HG02943 (cell line): Measurements from ENCODE around the gene QRFP.

ENCODE experiments used
- ATAC-seq: cut with Tn5 transposase; IDR thresholded peaks from one replicate; pipeline ENCODE4 v1.9.1; 2021; ENCODE audit warnings: mild to moderate bottlenecking, low read depth, moderate library complexity; ENCODE audit not compliant: unreplicated experiment

QRFP gene

DNA sequence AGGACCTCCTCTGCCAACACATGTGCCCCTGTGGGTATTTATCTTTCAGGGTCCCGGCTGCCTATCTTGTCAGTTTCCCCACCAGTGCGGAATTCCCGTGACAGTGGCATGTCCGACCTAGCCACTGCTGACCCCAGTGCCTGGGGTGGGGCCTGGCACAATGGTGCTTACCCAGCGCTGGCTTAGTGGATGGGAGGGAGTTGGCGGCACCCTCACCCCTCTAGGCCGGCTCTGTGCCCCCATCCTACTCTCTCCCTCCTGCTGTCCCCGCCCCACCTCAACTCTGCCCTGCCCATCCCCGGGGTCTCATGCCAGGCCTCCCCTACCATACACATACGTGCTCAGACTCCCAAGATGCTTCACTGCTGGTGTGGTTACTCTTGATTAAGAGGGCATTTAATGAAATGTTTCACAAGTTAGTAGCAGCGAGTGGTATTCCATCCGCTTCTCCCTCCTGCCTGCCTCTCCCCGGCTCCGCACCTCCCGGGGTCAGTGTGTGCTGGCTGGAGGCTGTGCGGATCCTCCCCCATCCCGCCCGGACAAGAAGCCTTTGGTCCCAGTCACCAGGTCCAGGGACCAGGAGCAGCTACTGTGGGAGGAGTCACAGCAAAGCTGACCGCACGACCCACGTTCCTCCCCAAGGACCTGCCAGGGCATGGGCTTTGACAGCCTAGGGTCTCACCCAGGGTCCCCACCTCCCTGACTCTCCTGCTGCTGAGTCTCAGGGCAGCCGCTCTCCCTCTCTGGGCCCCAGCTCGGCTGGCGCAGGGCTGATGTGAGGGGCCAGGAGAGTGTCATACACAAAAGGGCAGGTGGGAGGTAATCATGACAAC lies 9.5 kb upstream of the QRFP start:
- ATAC-seq: no peak

DNA sequence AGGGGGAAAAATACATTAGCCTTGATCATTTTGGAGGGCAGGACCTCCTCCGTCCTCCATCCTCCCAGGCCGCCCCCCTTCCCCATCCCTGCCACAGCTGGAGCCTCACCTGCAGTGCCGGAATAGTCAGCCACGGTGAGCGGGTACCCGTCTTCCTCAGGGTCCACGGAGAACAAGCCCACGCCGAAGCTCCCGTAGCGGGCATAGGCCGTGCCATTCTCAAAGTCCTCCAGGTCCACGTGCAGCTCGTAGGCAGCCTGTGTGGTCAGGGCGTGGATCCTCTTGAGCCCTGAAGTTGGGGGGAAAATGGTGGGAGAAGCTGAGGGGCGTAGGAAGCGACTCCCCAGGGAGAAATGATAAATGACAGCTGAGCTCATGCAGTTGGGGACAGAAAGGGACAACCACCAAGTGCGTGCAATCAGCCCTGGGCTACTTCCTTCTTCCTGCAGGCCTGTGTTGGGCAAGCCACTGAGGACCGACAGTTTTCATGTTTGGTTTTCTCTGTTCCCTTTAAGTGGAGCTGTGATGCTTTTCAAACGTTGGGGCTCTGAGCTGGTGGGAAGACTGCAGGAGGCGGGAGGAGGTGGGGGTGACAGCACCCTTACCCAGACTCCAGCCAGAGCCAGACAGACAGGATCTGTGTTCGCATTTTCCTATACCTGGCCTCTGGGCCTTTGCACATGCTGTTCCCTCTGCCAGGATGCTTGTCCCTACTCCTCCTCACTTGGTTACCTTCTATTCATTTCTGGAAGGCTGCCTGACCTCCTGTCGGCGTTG lies 8.7 kb upstream of the QRFP start:
- no peak for ATAC-seq

DNA sequence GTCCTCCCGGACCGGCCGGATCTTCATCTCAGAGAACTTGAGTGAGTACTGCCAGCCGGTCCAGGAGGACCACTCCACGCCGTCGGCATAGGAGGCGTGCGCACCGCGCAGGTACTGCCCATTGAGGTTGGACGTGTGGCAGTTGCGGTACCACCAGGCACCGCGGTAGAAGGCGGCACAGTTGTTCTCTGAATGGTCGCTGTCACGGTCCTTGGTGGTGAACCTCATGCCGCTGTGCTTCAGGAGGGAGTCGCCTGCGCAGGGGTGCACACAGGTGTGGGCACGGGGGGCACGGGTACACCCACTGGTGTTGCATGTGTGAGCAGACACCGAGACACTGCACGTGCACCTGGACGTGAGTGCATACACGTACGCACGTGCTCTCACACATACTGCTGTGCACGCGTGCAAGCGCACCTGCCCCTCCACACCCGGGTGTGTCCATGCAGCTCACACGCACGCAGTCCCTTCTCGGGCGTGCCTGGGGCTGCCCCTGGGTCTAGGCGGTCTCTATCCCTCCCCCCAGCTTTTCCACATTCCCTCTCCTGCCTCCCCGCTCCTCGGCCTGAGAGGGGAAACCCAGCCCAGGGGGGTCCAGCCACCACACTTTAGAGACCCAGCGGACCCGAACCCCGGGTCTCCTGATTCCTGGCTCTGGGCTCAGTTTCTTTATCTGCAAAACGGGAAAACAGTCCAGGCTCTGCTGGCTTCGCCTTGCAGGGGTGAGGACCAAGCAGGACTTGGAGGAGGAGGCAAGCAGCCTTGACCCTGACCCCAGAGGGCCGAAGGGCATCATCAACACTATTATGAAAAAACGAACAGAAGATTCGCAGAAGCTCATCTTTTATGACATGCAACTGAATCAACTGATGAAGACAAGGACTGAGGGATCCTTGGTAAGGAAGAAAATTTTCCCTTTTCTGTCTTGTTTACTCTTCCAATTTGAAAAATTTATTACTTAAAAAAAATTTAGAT lies 7.7 kb upstream of the QRFP start:
- no peak for ATAC-seq

DNA sequence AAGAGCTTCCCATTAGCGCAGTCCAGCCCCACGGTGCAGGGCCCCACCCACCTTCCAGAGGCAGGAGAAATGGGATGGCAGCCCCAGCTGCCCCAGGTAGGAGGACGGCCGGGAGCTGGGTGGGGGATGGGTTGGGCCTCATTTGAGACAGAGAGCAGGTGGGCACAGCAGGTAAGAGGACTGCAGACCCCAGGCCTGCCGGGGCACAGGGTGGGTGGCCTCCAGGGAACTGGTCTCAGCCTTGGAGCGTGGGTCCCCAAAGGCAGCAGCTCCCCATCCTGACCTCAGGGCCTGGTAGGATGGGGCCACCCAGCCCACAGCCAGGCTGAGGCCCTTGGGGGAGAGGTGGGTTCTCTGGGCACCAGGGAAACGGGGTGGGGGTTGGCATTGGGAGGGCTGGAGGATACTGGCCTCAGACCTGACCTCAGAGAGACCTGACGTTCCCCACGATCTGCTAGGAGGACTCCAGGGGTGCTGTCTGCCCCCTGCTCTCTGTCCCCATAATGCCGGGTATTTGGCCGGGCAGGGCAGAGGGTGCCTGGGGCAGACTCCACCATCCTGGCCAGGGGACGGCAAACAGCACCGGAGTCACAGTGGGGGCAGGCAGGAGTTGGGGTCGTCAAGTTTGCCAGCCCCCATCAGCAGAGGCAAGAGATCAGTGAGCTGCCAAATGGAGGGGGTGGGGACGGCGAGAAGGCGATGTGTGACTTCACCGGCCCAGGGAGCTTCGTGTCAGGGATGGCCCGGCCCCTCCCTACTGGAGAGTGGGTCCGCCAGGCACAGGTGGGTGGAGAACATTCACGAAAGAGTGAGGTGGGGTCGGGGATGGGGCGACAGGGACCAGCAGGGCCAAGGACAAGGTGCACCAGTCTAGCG lies 6.8 kb upstream of the QRFP start:
- ATAC-seq: no peak

DNA sequence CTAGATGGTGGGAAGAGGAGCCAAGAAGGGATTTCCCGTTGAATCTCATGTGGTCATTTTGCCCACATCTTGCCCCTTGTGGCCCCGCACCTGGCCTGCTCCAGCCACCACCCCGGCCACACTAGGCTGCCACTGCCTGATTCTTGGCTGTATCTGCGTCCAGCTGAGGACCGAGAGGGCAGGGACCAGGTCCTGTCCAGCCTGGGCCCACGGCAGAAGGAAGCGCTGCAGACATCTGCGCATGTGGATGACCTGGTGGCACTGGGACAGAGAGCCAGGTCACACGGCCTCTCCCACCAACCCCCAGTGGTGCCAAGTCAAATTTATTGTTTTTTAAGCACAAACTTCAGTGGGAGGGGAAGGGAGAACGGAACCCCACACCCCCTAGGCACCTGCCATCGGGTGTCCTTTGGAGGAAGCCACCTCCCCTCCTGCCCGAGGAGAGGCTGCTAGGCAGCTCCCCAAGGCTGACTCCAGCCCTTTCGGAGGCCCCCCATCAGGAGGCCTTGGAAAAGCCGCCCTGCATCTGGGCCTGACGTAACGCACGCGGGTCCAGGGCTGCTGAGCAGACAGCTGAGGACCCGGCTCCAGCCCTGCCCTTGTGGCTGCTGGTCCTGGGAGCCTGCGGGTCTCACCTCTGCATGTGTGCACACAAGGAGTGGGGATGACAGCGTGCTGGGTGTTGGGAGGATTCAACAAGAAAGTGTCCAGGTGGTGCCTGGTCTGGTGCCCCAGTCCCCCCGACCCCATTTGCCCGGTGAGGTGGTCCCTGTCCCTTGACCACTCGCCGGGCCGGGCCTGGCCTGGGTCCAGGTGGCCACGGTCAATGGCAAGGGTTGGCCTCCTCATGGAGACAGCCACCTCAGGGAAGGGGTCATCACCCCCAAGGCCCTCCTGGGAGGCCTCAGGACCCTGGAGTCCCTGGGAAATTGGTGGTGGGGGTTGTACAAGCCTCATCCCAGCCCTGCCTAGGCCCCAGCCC lies 5.9 kb upstream of the QRFP start:
- no peak for ATAC-seq

DNA sequence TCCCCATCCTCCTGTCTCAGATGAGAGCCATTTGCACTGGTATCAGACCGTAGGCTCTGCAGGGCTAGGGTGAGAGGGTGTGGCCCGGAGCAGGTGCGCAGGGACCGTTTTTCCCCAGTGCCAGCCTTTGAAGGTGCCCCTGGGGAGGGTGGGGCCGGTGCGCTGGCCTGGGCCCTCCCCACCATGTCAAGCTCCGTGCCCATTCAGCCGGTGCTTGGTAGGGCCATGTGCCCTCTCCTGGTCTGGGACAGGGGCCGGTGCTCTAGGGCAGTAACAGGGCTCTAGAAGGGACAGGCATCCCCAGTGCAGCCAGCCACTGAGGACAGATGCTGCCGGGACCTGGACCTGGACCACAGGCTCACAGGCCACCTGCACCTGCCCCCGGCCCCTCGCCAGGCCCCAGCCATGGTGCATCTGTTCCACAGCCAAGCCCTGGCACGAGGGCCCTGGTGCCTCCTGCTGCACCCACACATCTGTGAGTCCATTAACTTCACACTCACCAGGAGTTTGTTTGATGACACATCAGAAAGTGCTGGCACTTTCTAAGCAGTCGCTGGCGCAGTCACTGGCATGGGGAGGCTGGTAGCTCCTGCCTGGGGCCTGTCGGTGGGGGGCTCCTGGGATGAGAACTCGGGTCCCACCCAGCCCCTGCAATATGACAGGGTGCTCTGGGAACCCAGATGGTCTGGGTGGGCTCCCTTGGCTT lies 5.0 kb upstream of the QRFP start:
- no peak for ATAC-seq

DNA sequence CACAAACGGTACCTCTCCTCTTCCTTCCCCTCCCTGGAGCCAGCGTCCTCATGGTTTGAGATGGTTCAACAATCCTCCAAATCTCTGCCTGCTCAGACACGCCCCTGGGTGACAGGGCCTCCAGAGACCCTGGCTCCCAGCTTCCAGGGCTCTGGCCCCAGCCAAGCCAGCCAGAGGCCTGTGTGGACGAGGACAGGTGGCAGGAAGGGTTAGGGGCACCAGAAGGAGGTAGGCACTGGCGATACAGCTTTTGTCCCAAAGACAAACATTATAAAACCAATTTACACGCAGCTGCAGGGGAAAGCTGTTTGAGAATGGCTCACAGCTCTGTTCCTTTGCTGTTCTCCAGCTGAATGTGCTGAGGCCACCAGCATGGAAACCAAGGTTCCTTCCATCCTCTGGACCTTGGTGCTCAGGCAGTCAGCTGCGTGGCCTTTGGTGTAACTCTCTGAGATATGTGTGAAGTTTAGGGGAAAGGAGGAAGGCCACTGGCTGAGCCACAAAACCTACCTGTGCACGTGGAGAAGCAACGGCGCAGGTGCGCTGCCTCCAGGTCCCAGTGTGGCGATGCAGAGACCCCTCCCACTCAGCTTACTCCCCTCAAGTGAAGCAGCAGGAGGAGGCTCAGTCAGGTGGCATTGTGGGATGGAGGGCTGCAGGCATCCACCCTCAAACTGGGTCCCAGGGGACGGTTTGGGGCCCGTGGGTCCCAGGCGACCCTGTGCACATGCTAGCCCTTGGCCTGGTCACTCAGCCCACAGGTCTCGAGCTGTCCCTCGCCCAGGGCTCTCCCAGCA lies 4.3 kb upstream of the QRFP start:
- ATAC-seq: no peak

DNA sequence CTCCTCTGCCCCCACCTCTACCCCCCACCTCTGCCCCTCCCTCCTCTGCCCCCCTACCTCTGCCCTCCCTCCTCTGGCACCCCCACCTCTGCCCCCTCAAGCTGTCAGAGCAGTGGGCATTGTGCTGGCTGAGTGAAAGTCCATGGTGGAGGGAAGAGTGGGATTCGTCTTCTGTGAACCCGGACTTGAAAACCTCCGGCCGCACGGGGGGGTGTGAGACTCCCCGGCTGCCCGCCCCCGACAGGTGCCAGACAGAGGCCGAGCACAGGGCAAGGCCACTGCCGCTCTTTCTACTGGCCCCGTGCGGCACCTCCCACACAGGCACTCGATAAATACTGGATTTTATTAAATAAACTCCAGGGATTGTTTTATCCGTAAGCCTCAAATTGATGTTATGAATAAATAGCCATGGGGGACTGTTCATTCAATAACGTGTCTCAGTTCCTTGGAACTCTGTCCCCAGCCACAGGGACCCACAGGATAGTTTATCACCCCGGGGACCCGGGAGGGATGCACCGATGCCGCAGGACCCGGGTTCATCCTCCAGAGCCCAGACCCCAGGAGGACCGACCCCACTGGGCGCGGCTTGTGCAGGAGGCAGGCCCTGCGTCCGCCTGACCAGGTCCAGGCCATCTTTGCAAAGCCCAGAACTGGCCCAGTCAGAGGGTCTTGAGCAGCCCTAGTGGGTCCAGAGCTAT lies 2.6 kb upstream of the QRFP start:
- no peak for ATAC-seq

DNA sequence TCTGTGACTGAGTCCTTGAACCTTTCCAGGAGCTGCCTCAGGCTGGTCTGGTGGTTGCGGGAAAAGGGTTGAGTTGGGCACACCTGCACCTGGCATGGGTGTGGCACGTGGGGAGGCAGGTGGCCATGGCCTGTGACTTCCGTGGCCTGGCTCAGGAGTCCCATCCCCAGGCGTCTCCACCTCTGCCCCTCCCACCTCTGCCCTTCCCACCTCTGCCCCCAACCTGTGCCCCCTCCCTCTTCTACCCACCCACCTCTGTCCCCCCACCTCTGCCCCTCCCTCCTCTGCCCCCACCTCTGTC lies 1.9 kb upstream of the QRFP start:
- no peak for ATAC-seq

DNA sequence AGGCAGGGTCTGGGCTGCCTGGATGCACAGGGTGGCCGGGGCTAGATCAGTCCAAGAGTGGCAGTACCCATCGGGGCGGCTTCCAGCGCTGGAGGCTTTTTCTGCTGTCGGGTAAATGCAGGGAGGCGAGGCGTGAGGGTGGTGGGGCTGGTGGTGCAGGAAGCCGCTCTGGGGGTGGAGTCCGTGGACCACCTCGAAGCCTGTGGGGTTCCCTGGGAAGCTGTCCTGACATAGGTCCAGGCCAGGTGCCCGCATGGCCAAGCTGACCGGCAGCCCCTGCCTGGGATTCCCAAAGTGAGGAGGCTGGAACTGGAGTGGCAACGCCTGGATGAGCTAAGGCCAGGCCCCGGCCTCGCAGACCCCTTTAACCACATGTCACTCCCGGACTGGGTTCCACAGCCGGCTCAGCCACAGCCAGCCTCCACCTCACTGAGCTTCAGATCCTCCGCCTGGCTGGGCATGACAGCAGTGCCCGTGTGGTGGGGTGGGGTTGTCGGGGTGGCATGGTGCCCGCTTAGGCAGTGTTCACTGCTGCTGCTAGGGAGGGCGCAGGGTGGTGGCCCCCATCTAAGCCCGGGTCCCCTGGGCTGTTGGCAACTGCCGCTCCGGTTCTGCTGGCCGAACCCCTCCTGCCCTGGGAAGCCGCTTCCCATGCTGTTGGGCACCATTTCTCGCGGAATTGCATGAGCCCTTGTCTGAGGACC lies 1.4 kb upstream of the QRFP start:
- ATAC-seq: no peak

DNA sequence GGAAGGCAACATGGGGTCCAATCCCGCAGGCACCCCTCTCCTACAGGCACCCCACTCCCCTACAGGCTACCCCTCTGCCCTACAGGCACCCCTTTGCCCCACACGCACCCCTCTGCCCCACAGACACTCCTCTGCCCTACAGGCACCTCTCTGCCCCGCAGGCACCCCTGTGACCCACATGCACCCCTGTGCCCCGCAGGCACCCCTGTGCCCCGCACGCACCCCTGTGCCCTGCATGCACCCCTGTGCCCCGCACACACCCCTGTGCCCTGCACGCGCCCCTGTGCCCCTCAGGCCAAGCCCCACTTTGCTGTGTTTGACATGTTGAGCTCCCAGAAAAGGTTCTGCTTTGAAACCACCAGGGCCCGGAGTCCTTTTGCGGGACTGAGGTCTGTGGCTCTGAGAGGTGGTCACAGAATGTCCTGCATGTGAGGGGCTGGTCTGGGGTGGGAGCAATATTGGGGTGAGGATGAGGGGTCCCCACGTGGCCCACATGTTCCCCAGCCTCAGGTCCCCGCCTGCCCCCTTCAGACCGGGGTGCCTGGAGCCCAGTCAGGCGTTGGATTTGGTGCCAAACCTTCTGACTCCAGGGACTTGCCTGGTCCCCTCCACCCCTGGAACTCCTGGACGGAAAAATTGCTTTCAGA lies 616 bp upstream of the QRFP start:
- no peak for ATAC-seq

DNA sequence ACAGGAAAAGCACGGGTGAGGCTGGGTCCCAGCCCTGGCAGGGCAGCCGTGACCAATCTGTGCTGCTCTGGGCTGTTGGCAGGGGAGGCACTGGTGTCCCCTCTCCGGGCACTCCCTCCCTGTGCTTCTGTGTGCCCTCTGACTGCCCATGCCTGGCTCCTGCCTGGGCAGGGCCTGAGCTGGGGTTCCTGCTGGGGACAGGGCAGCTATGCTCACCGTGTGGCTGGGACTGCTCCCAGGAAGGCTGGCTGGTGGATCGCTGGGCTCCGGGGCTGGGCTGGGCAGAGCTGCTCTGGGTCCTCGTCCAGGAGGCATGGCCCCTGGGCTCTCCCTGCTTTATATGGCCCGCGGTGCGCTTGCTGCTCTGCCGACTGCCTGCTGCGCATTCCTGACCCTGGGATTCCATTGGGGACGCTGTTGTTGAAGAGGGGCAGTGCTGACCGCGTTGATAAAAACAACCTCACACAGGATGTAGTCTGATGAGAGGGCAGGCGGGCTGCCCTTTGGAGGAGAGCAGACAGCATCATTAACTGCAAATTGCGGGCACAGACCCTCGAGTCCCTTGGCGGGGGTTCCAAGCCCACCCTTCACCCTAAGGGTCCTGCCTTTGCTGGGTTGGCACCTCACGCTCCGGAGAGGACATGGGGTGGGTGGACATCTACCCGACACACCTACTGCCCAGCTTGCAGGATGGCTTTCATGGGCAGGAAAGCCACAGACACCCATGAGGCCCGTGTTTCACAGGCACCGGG lies 955 bp downstream of the QRFP start:
- no peak for ATAC-seq

DNA sequence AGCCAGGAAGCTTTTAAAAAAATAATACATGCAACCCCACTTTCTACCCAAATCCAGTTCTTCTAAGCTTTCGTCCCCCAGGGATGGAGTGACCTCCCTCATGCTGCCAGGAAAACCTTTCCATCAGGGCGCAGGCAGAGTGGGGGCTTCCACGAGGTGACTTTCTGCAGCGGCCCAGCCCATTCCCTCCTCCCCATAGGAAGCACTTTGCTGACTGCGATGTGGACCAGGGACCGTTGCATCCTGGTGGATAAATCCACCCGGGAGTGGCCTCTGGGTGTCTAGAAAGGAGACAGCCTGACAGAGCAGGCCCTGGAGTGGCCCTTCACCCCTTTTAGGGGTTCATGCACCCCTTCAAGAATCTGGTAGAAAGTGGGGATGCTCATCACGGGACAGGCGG lies 1.6 kb downstream of the QRFP start:
- no peak for ATAC-seq

DNA sequence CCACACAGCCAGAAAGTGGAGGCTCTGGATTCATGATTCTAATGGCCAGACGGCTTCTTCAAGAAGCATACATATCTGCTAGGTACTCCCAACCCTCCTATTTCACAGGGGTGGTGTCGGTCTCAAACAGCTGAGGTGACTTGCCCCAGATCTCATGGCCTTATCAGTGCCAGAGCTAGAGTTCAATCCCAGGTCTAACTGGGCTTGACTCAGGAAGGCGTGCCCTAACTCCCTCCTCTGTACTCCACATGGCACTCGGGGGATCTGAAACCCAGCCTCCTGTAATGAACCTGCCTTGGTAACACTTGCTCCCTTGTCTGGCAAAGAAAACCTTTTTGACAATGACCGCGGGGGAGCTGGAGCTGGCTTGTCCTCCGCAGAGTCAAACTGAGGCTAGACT lies 2.1 kb downstream of the QRFP start:
- ATAC-seq: no peak
